ENCODE measurements around the gene CCDC73.
"Not testable (repeated sequence)": the region's sequence is repeated elsewhere in the genome, so short reads cannot be mapped to it uniquely, and the experiment has no call there.

- TF ChIP-seq POLR2A, POLR2AphosphoS5 (IDR thresholded peaks at IDR 0.05; ENCODE audit: low read depth, low read length): not testable (repeated sequence)
These were observed 29.2 kb upstream of the CCDC73 start for GRCh38 chr11:32823617-32824016.
